ENCODE data around the gene TMEM200A.

The TMEM200A gene

GRCh38 chr6:130425537-130425936 is 59.7 kb downstream of the TMEM200A start:
- no peak for DNase-seq (ENCODE audit: low spot score)

- DNase-seq (ENCODE audit: low spot score), result no peak
Measured at GRCh38 chr6:130426066-130426721, 60.4 kb downstream of the TMEM200A start.

GRCh38 chr6:130431346-130431852 is 65.6 kb downstream of the TMEM200A start:
- DNase-seq (ENCODE audit: low spot score), result no peak

- DNase-seq (ENCODE audit: low spot score), result no peak
Measured at GRCh38 chr6:130432838-130433237, 67.0 kb downstream of the TMEM200A start.

- DNase-seq (ENCODE audit: low spot score), result no peak
Measured at GRCh38 chr6:130434174-130434873, 68.5 kb downstream of the TMEM200A start.

- DNase-seq (ENCODE audit: low spot score), result no peak
Measured at GRCh38 chr6:130435181-130435580, 69.4 kb downstream of the TMEM200A start.

GRCh38 chr6:130437961-130438360 is 72.1 kb downstream of the TMEM200A start:
- no peak for DNase-seq (ENCODE audit: low spot score)

GRCh38 chr6:130447374-130447773 is 81.6 kb downstream of the TMEM200A start:
- DNase-seq (ENCODE audit: low spot score), result no peak

- no peak for DNase-seq (ENCODE audit: low spot score)
Measured at GRCh38 chr6:130452336-130452735, 86.5 kb downstream of the TMEM200A start.

- no peak for DNase-seq (ENCODE audit: low spot score)
Measured at GRCh38 chr6:130453230-130453629, 87.4 kb downstream of the TMEM200A start.

GRCh38 chr6:130457605-130458004 is 91.8 kb downstream of the TMEM200A start:
- no peak for DNase-seq (ENCODE audit: low spot score)

GRCh38 chr6:130459316-130459715 is 93.5 kb downstream of the TMEM200A start:
- no peak for DNase-seq (ENCODE audit: low spot score)

- no peak for DNase-seq (ENCODE audit: low spot score)
Measured at GRCh38 chr6:130460934-130461333, 95.1 kb downstream of the TMEM200A start.

- DNase-seq (ENCODE audit: low spot score), result no peak
Measured at GRCh38 chr6:130466052-130466747, 100.4 kb downstream of the TMEM200A start.

GRCh38 chr6:130466748-130467061 is 100.9 kb downstream of the TMEM200A start:
- DNase-seq (ENCODE audit: low spot score), result no peak

GRCh38 chr6:130467146-130468050 is 101.6 kb downstream of the TMEM200A start:
- no peak for DNase-seq (ENCODE audit: low spot score)

GRCh38 chr6:130470766-130471165 is 104.9 kb downstream of the TMEM200A start:
- no peak for DNase-seq (ENCODE audit: low spot score)

GRCh38 chr6:130473886-130474285 is 108.1 kb downstream of the TMEM200A start:
- DNase-seq (ENCODE audit: low spot score), result no peak

- no peak for DNase-seq (ENCODE audit: low spot score)
Measured at GRCh38 chr6:130482645-130483390, 117.0 kb downstream of the TMEM200A start.

GRCh38 chr6:130485870-130486269 is 120.1 kb downstream of the TMEM200A start:
- no peak for DNase-seq (ENCODE audit: low spot score)

- no peak for DNase-seq (ENCODE audit: low spot score)
Measured at GRCh38 chr6:130486417-130486816, 120.6 kb downstream of the TMEM200A start.
